Endodermal cell (in vitro differentiated cells): ENCODE data around the gene MMD2. TPM values are rescaled to one million over a fixed set of nuclear protein-coding genes. Genes with fewer than 3 reads are reported as not detected.

Experiments
- DNase-seq: peaks from one replicate; pipeline ENCODE4 v3.0.0-alpha.2; 2017
- H3K27ac ChIP-seq: 2 replicates; pipeline ENCODE4 v1.5.1; 2013; ENCODE audit warnings: mild to moderate bottlenecking, low read depth, low read length, moderate library complexity
- H3K27me3 ChIP-seq: 2 replicates; pipeline ENCODE4 v1.6.1; 2013; ENCODE audit warnings: mild to moderate bottlenecking, low read length, moderate library complexity; ENCODE audit not compliant: insufficient read depth, control insufficient read depth, poor library complexity, severe bottlenecking
- H3K36me3 ChIP-seq: 2 replicates; pipeline ENCODE4 v1.7.0; 2013; ENCODE audit warnings: mild to moderate bottlenecking, low read length, moderate library complexity; ENCODE audit not compliant: control insufficient read depth, insufficient read depth
- H3K4me1 ChIP-seq: one replicate; pipeline ENCODE4 v1.7.0; 2013; ENCODE audit warnings: low read length; ENCODE audit not compliant: control insufficient read depth, insufficient read depth
- H3K4me3 ChIP-seq: 2 replicates; pipeline ENCODE4 v1.5.1; 2013; ENCODE audit warnings: mild to moderate bottlenecking, low read length, moderate library complexity
- H3K9ac ChIP-seq: 2 replicates; pipeline ENCODE4 v1.6.1; 2013; ENCODE audit warnings: mild to moderate bottlenecking, low read length, moderate library complexity; ENCODE audit not compliant: poor library complexity, severe bottlenecking; ENCODE audit errors: extremely low read depth
- H3K9me3 ChIP-seq: 2 replicates; pipeline ENCODE4 v1.6.1; 2013; ENCODE audit warnings: mild to moderate bottlenecking, low read length, moderate library complexity; ENCODE audit not compliant: control insufficient read depth
- H3K27ac Mint-ChIP-seq: 2 replicates; pipeline ENCODE4 v1.8.0; 2020; ENCODE audit warnings: mixed read lengths
- H3K27me3 Mint-ChIP-seq: 2 replicates; pipeline ENCODE4 v1.8.0; 2021; ENCODE audit warnings: mild to moderate bottlenecking, mixed read lengths; ENCODE audit not compliant: insufficient read depth
- H3K36me3 Mint-ChIP-seq: 2 replicates; pipeline ENCODE4 v1.8.0; 2020; ENCODE audit warnings: low read depth, mixed read lengths
- H3K4me1 Mint-ChIP-seq: 2 replicates; pipeline ENCODE4 v1.8.0; 2020; ENCODE audit warnings: mixed read lengths
- H3K4me3 Mint-ChIP-seq: 2 replicates; pipeline ENCODE4 v1.8.0; 2020; ENCODE audit warnings: mild to moderate bottlenecking, moderate library complexity, mixed read lengths
- H3K9me3 Mint-ChIP-seq: 2 replicates; pipeline ENCODE4 v1.8.0; 2020; ENCODE audit warnings: mild to moderate bottlenecking, mixed read lengths
- CTCF ChIP-seq: fragments of 200-600 bp; sonication (generic); conservative IDR thresholded peaks from 2 replicates; pipeline ENCODE4 v1.5.0; 2021; ENCODE audit warnings: antibody characterized with exemption, mild to moderate bottlenecking
- WGBS, 2 experiments: methylation state at CpG; one replicate each; pipeline versions ENCODE4 v1.1.5 to v1.1.7; 2013; ENCODE audit warnings: missing lambda C conversion rate in 2 of 2, mixed read lengths in 1 of 2; ENCODE audit not compliant: insufficient coverage in 1 of 2, insufficient read length in 1 of 2; 5-methylcytosine and 5-hydroxymethylcytosine counted together
- total RNA-seq, 2 donors: library from RNA; stranded (reverse); fragmentation: NEBNext Ultra II Directional in 1 of 2; extraction: Animal tissue kit (Norgen Biotek cat#: 25700) in 1 of 2; gene quantifications; 2 replicates in 1 of 2; 3 replicates in 1 of 2; pipeline ENCODE4 v1.2.1, GENCODE V29; 2021

MMD2 gene
- total RNA-seq, 2 donors from 2014 or later: 0.15 TPM; not detected in 1

DNA sequence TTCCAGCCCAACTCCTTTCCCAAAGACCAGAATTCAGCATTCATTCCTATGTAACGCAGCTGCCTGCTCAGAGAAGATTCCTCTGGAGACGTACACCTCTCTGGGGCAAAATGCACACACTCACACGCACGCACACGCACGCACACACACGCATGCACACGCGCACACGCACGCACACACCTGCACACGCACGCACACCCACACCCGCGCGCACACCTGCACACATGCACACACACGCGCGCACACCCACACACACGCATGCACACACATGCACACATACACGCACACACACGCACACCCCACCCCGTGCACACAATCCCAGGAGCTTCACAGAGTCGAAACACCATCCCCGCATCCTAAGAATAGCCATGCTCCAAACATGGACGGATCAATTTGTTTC is 13.0 kb downstream of the MMD2 start:
- no peak overlapping the region for H3K27ac Mint-ChIP-seq

DNA sequence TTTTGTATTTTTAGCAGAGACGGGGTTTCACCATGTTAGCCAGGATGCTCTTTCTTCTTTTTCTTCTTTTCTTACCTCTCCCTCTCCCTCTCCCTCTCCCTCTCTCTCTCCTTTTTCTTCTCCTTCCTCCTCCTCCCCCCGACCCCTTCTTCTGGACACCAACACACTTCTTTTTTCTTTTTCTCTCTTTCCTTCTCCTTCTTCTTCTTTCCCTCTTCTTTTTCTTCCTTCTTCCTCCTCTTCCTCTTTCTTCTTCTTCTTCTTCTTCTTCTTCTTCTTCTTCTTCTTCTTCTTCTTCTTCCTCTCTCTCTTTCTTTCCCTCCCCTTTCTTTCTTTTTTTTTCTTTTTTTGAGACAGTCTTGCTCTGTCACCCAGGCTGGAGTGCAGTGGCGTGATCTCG is 14.0 kb downstream of the MMD2 start:
- Histone ChIP-seq H3K9ac (no peak overlapping the region), H3K9me3 (no peaks in the 10 kb centered on the region), H3K36me3 (no peaks in the 10 kb centered on the region), H3K27ac (no peak overlapping the region), H3K4me3 (no peak overlapping the region), H3K27me3 (no peaks in the 10 kb centered on the region), H3K4me1 (no peaks in the 10 kb centered on the region)
- TF ChIP-seq CTCF: no peak
- no peaks in the 10 kb centered on the region for H3K36me3 Mint-ChIP-seq
- H3K27ac Mint-ChIP-seq: no peak overlapping the region
- H3K4me3 Mint-ChIP-seq: no peak overlapping the region
- H3K4me1 Mint-ChIP-seq: no peaks in the 10 kb centered on the region
- DNase-seq: no peak
- 85 to 91% methylated on average over 2 to 4 of the region's 4 CpGs for WGBS, 2 experiments
- peaks cover 16% of the 10 kb centered on the region for H3K27me3 Mint-ChIP-seq
- H3K9me3 Mint-ChIP-seq: no peaks in the 10 kb centered on the region

More for the DNA sequence above, 13.0 kb downstream of the MMD2 start:
- Histone ChIP-seq H3K4me3 (no peak overlapping the region), H3K9ac (no peak overlapping the region), H3K4me1 (no peaks in the 10 kb centered on the region), H3K27me3 (no peaks in the 10 kb centered on the region), H3K9me3 (no peaks in the 10 kb centered on the region), H3K27ac (no peak overlapping the region), H3K36me3 (no peaks in the 10 kb centered on the region)
- Mint-ChIP-seq H3K4me1 (no peaks in the 10 kb centered on the region), H3K27me3 (peaks cover 16% of the 10 kb centered on the region), H3K9me3 (no peaks in the 10 kb centered on the region), H3K4me3 (no peak overlapping the region), H3K36me3 (no peaks in the 10 kb centered on the region)
- TF ChIP-seq CTCF: no peak
- WGBS, 2 experiments: 89 to 93% methylated on average over 4 to 26 of the region's 26 CpGs
- no peak for DNase-seq

GRCh38 chr7:4943297-4943696 is 15.7 kb downstream of the MMD2 start:
- Mint-ChIP-seq H3K4me3 (no peak overlapping the region), H3K4me1 (no peaks in the 10 kb centered on the region), H3K36me3 (no peaks in the 10 kb centered on the region), H3K27me3 (peaks cover 14% of the 10 kb centered on the region), H3K9me3 (no peaks in the 10 kb centered on the region), H3K27ac (no peak overlapping the region)
- H3K9me3 ChIP-seq: no peaks in the 10 kb centered on the region
- no peak for TF ChIP-seq CTCF
- H3K27ac ChIP-seq: no peak overlapping the region
- H3K9ac ChIP-seq: no peak overlapping the region
- H3K4me1 ChIP-seq: no peaks in the 10 kb centered on the region
- H3K4me3 ChIP-seq: no peak overlapping the region
- H3K27me3 ChIP-seq: no peaks in the 10 kb centered on the region
- no peak for DNase-seq
- no peaks in the 10 kb centered on the region for H3K36me3 ChIP-seq
- 95% methylated on average over 7 to 10 of the region's 10 CpGs for WGBS, 2 experiments
